Endothelial cell of umbilical vein (primary cell): ENCODE measurements around the gene CCNY. TPM values are rescaled to one million over a fixed set of nuclear protein-coding genes. Genes with fewer than 3 reads are reported as not detected.

Experiments
- BruUV-seq: library from RNA; stranded (reverse); fragments of 400-500 nt; replicated peaks from 2 replicates; lab custom pipeline; 2021; lab: Mats Ljungman, UMichigan
- CTCF ChIA-PET: fragments of 300-600, 350-600 bp; sonication (Branson Sonifier 250); formaldehyde crosslinking; loops from one replicate; lab custom pipeline; 2021; ENCODE audit warnings: antibody characterized with exemption, inconsistent platforms; lab: Charles Lee
- POLR2A ChIA-PET: fragments of 300-600, 350-600 bp; sonication (Branson Sonifier 250); formaldehyde crosslinking; loops from one replicate; lab custom pipeline; 2021; ENCODE audit warnings: antibody characterized with exemption, inconsistent platforms; lab: Charles Lee
- DNase-seq: peaks from one replicate; pipeline ENCODE4 v3.0.0-alpha.2; 2011; ENCODE audit warnings: low read depth, low spot score
- FAIRE-seq: peaks from 2 replicates; lab custom pipeline; 2011; peaks lifted over from hg19 to GRCh38; lab: Jason Lieb, UNC
- H2AFZ ChIP-seq: 2 replicates; pipeline ENCODE4 v1.6.0; 2012; ENCODE audit warnings: low read depth, low read length, control low read depth, inconsistent platforms
- H3K27ac ChIP-seq: 2 replicates; pipeline ENCODE4 v1.5.1; 2011; ENCODE audit warnings: low read depth, mild to moderate bottlenecking, control low read depth, low read length, moderate library complexity; ENCODE audit not compliant: insufficient read depth
- H3K27me3 ChIP-seq, 2 experiments: 2 replicates each; pipeline versions ENCODE4 v1.6.0 to v1.6.1; 2011; ENCODE audit warnings: low read length in 2 of 2, mixed read lengths in 1 of 2; ENCODE audit not compliant: control insufficient read depth in 2 of 2, insufficient read depth in 2 of 2
- H3K36me3 ChIP-seq, 2 experiments: 2 replicates in 1 of 2; 3 replicates in 1 of 2; pipeline ENCODE4 v1.5.1; 2011; ENCODE audit warnings: low read length in 2 of 2, mild to moderate bottlenecking in 1 of 2, moderate library complexity in 1 of 2; ENCODE audit not compliant: control insufficient read depth in 2 of 2, insufficient read depth in 2 of 2; ENCODE audit errors: extremely low read depth in 1 of 2
- H3K4me1 ChIP-seq: 3 replicates; pipeline ENCODE4 v1.5.1; 2011; ENCODE audit warnings: mild to moderate bottlenecking, low read length; ENCODE audit not compliant: control insufficient read depth, insufficient read depth; ENCODE audit errors: extremely low read depth
- H3K4me2 ChIP-seq: 2 replicates; pipeline ENCODE4 v1.6.1; 2011; ENCODE audit warnings: low read length, control low read depth, mixed read lengths; ENCODE audit not compliant: insufficient read depth
- H3K4me3 ChIP-seq, 3 experiments: fragments of 200-600 bp in 1 of 3; sonication (generic), shearing (Covaris generic) in 1 of 3; replicated peaks in 1 of 3; 2 replicates each; pipeline ENCODE4 v1.5.1; 2011 to 2016; ENCODE audit warnings: control low read depth in 3 of 3, low read length in 3 of 3, mild to moderate bottlenecking in 2 of 3, inconsistent platforms in 1 of 3, low read depth in 1 of 3, moderate library complexity in 1 of 3; ENCODE audit not compliant: insufficient read depth in 1 of 3
- H3K79me2 ChIP-seq: 2 replicates; pipeline ENCODE4 v1.6.0; 2012; ENCODE audit warnings: low read length, inconsistent platforms; ENCODE audit not compliant: control insufficient read depth, insufficient read depth
- H3K9ac ChIP-seq: replicated peaks from 2 replicates; pipeline ENCODE3; 2011; ENCODE audit warnings: low read length, control low read depth; ENCODE audit not compliant: insufficient read depth; ENCODE audit errors: extremely low read depth
- H3K9me1 ChIP-seq: replicated peaks from 3 replicates; pipeline ENCODE4 v1.6.0; 2011; ENCODE audit warnings: mild to moderate bottlenecking, low read length; ENCODE audit not compliant: control insufficient read depth, insufficient read depth; ENCODE audit errors: extremely low read depth
- H3K9me3 ChIP-seq: replicated peaks from 2 replicates; pipeline ENCODE4 v1.5.1; 2012; ENCODE audit warnings: low read length, inconsistent platforms; ENCODE audit not compliant: control insufficient read depth, insufficient read depth
- H4K20me1 ChIP-seq: replicated peaks from 2 replicates; pipeline ENCODE3; 2011; ENCODE audit warnings: mild to moderate bottlenecking, low read length; ENCODE audit not compliant: control insufficient read depth, insufficient read depth; ENCODE audit errors: extremely low read depth
- CTCF ChIP-seq, 2 donors: IDR thresholded peaks; 1 replicate in 1 of 2; 2 replicates in 1 of 2; pipeline ENCODE4 v1.5.1; 2011; ENCODE audit warnings: low read length in 2 of 2, mild to moderate bottlenecking in 2 of 2, moderate library complexity in 2 of 2, control low read depth in 1 of 2, inconsistent platforms in 1 of 2, low read depth in 1 of 2; ENCODE audit not compliant: insufficient read depth in 1 of 2; ENCODE audit errors: extremely low read depth in 1 of 2
- EZH2 ChIP-seq: IDR thresholded peaks from 2 replicates; pipeline ENCODE4 v1.6.1; 2012; ENCODE audit warnings: borderline replicate concordance, low read depth, mild to moderate bottlenecking, moderate library complexity, low read length, inconsistent platforms; ENCODE audit not compliant: severe bottlenecking
- FOS ChIP-seq: IDR thresholded peaks from 2 replicates; pipeline ENCODE4 v1.6.1; 2011; ENCODE audit warnings: mild to moderate bottlenecking, low read length, moderate library complexity, borderline replicate concordance; ENCODE audit not compliant: insufficient read depth
- GATA2 ChIP-seq: IDR thresholded peaks from 2 replicates; pipeline ENCODE4 v1.7.0; 2011; ENCODE audit warnings: low read depth, mild to moderate bottlenecking, moderate library complexity, mixed read lengths, low read length; ENCODE audit not compliant: insufficient read length, insufficient read depth
- JUN ChIP-seq: IDR thresholded peaks from 2 replicates; pipeline ENCODE4 v1.6.1; 2011; ENCODE audit warnings: borderline replicate concordance, low read depth; ENCODE audit not compliant: insufficient read length, insufficient read depth
- MAX ChIP-seq: IDR thresholded peaks from 2 replicates; pipeline ENCODE4 v1.6.1; 2011; ENCODE audit not compliant: insufficient read depth, insufficient read length
- MYC ChIP-seq: IDR thresholded peaks from one replicate; pipeline ENCODE4 v1.6.1; 2011; ENCODE audit warnings: mild to moderate bottlenecking, low read depth, low read length
- POLR2A ChIP-seq: IDR thresholded peaks from 2 replicates; pipeline ENCODE4 v1.6.1; 2012; ENCODE audit warnings: low read depth, mild to moderate bottlenecking, control low read depth, low read length
- POLR2AphosphoS5 ChIP-seq: IDR thresholded peaks from 2 replicates; pipeline ENCODE4 v1.6.1; 2012; ENCODE audit warnings: low read depth, mild to moderate bottlenecking, control low read depth, low read length, moderate library complexity; ENCODE audit not compliant: insufficient read depth
- dilution Hi-C: fragments of 300-500 bp; cut with MboI; formaldehyde crosslinking; loops from one replicate; pipeline ENCODE4 v1.15.0; 2019; ENCODE audit warnings: low sequenced_read_pairs; ENCODE audit not compliant: extremely low pct_ligation_motif_present
- intact Hi-C: fragments of 100-400 bp; cut with micrococcal nuclease; formaldehyde crosslinking; loops from one replicate; pipeline ENCODE4 v1.10.0; 2022
- polyA plus RNA-seq, 4 experiments: library from polyadenylated mRNA; depleted of rRNA in 3 of 4; stranded (reverse) in 3 of 4; unstranded in 1 of 4; fragments of >200 nt; gene quantifications; 2 replicates each; pipeline versions ENCODE4 v1.2.1 to v1.2.3, GENCODE V29; 2011 to 2012; ENCODE audit warnings: missing spikeins in 1 of 4
- total RNA-seq: library from RNA; stranded (reverse); gene quantifications from 2 replicates; pipeline ENCODE4 v1.2.3, GENCODE V29; 2021

The CCNY gene
- total and polyA plus RNA-seq, 2 donors (not counting 3 experiments of a cell fraction or from before 2014, with no cell fraction given): 61.5 to 107 TPM

- Histone ChIP-seq H3K9me3 (no peaks in the 10 kb centered on the region), H3K36me3 (no peaks in the 10 kb centered on the region), H3K4me3 (no peak overlapping the region), H3K4me2 (no peak overlapping the region), H3K9ac (no peak overlapping the region), H2AFZ (no peak overlapping the region), H3K27me3 (no peaks in the 10 kb centered on the region), H3K4me1 (peaks cover 39% of the 10 kb centered on the region), H3K27ac (no peak overlapping the region), H4K20me1 (peaks cover 3% of the 10 kb centered on the region), H3K79me2 (peaks cover 100% of the 10 kb centered on the region), H3K9me1 (no peaks in the 10 kb centered on the region)
- dilution Hi-C loops (no loop called here), intact Hi-C loops (no loop called here)
- no TSS peak for BruUV-seq
- no peak for FAIRE-seq
- no peak for TF ChIP-seq JUN
- no peak for TF ChIP-seq CTCF (IDR thresholded peaks at IDR 0.05; ENCODE audit: extremely low read depth in 1 of 2, insufficient read depth in 1 of 2, low read depth in 1 of 2, low read length in 2 of 2)
- TF ChIP-seq POLR2A: no peak
- TF ChIP-seq MAX: no peak
- TF ChIP-seq FOS: no peak
- no peak for TF ChIP-seq POLR2AphosphoS5
- no peak for TF ChIP-seq MYC
- TF ChIP-seq EZH2: no peak
- no peak for TF ChIP-seq GATA2
- POLR2A ChIA-PET: no interaction called here
- CTCF ChIA-PET: no interaction called here
- DNase-seq: no peak
Measured at GRCh38 chr10:35390161-35390840, 54.0 kb downstream of the CCNY start.
